ENCODE data around the gene OMG.

Gene OMG

GRCh38 chr17:31310886-31311285, 13.8 kb upstream of the OMG start:
- Histone ChIP-seq H3K4me2 (ENCODE audit: insufficient read depth, low read length) (peak overlapping the region; percentile 64), H3K9me3 (ENCODE audit: insufficient read depth, low read length, severe bottlenecking) (no peaks in the 10 kb centered on the region), H3K4me1 (ENCODE audit: insufficient read depth, low read length) (peaks cover 83% of the 10 kb centered on the region), H2AFZ (ENCODE audit: low read depth, low read length) (peak overlapping the region; percentile 74; the same call in 1 of the 2 replicates), H3K9ac (ENCODE audit: low read depth, low read length) (peak overlapping the region; percentile 64), H4K20me1 (ENCODE audit: insufficient read depth, low read length) (no peaks in the 10 kb centered on the region), H3K79me2 (ENCODE audit: insufficient read depth, low read length) (peaks cover 85% of the 10 kb centered on the region), H3K27ac (ENCODE audit: low read length) (peak overlapping the region; percentile 94), H3K27me3 (ENCODE audit: insufficient read depth, low read length, poor library complexity) (no peaks in the 10 kb centered on the region), H3K4me3 (ENCODE audit: low read depth in 1 of 2, low read length in 2 of 2) (peak overlapping the region; percentile 28 to 54; a peak in 3 of 4 replicates), H3K36me3 (ENCODE audit: insufficient read depth, low read length) (no peaks in the 10 kb centered on the region)
- DNase-seq (peak; percentile 51), ATAC-seq (ENCODE audit: insufficient read depth, low read depth) (peak; percentile 30; the same call in 2 of the 3 replicates)
- TF ChIP-seq EZH2 (IDR thresholded peaks at IDR 0.05; ENCODE audit: borderline replicate concordance, low read depth, low read length, severe bottlenecking): no peak
- TF ChIP-seq, protein P1, sequence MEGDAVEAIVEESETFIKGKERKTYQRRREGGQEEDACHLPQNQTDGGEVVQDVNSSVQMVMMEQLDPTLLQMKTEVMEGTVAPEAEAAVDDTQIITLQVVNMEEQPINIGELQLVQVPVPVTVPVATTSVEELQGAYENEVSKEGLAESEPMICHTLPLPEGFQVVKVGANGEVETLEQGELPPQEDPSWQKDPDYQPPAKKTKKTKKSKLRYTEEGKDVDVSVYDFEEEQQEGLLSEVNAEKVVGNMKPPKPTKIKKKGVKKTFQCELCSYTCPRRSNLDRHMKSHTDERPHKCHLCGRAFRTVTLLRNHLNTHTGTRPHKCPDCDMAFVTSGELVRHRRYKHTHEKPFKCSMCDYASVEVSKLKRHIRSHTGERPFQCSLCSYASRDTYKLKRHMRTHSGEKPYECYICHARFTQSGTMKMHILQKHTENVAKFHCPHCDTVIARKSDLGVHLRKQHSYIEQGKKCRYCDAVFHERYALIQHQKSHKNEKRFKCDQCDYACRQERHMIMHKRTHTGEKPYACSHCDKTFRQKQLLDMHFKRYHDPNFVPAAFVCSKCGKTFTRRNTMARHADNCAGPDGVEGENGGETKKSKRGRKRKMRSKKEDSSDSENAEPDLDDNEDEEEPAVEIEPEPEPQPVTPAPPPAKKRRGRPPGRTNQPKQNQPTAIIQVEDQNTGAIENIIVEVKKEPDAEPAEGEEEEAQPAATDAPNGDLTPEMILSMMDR (IDR thresholded peaks at IDR 0.05; ENCODE audit: borderline replicate concordance, extremely low read depth, low read length, poor library complexity, severe bottlenecking): no peak

DNA sequence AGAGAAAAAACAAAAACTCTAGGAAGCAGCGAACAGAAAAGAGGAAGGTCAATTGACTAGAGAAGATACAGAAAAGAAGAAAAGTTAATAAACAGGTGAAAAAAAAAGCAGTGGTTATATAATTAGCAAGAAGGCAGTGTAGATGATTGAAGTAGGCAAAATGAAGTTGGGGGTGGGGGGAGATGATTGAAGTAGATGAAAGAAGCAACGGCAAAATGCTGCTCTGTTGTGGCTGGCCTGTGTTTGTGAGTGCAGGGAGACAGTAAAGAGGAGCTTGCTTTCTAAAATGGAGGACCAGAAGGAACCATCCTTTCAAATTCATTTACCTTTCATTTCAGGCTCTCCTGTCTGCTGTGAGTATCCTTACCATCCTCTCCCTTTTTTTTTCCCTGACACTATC, 13.2 kb upstream of the OMG start:
- H3K9ac ChIP-seq (ENCODE audit: low read depth, low read length): peak overlapping the region; percentile 64
- peak overlapping the region; percentile 64 for H3K4me2 ChIP-seq (ENCODE audit: insufficient read depth, low read length)
- peak overlapping the region; percentile 94 for H3K27ac ChIP-seq (ENCODE audit: low read length)
- H3K4me3 ChIP-seq (ENCODE audit: low read depth in 1 of 2, low read length in 2 of 2): peak overlapping the region; percentile 28 to 54; a peak in 3 of 4 replicates
- H3K4me1 ChIP-seq (ENCODE audit: insufficient read depth, low read length): peaks cover 81% of the 10 kb centered on the region
- DNase-seq: peak; percentile 86
- H3K27me3 ChIP-seq (ENCODE audit: insufficient read depth, low read length, poor library complexity): no peaks in the 10 kb centered on the region
- H3K36me3 ChIP-seq (ENCODE audit: insufficient read depth, low read length): peaks cover 5% of the 10 kb centered on the region
- H3K9me3 ChIP-seq (ENCODE audit: insufficient read depth, low read length, severe bottlenecking): no peaks in the 10 kb centered on the region
- H2AFZ ChIP-seq (ENCODE audit: low read depth, low read length): peak overlapping the region; percentile 74
- no peaks in the 10 kb centered on the region for H4K20me1 ChIP-seq (ENCODE audit: insufficient read depth, low read length)
- peaks cover 84% of the 10 kb centered on the region for H3K79me2 ChIP-seq (ENCODE audit: insufficient read depth, low read length)
- peak; percentile 90 for ATAC-seq (ENCODE audit: insufficient read depth, low read depth)
- no peak for TF ChIP-seq EZH2 (IDR thresholded peaks at IDR 0.05; ENCODE audit: borderline replicate concordance, low read depth, low read length, severe bottlenecking)
- TF ChIP-seq, protein P1 (IDR thresholded peaks at IDR 0.05; ENCODE audit: borderline replicate concordance, extremely low read depth, low read length, poor library complexity, severe bottlenecking): no peak

- Histone ChIP-seq H2AFZ (ENCODE audit: low read depth, low read length) (peak overlapping the region; percentile 74), H3K4me1 (ENCODE audit: insufficient read depth, low read length) (peaks cover 77% of the 10 kb centered on the region), H3K27ac (ENCODE audit: low read length) (peak overlapping the region; percentile 94), H3K36me3 (ENCODE audit: insufficient read depth, low read length) (peaks cover 12% of the 10 kb centered on the region), H3K79me2 (ENCODE audit: insufficient read depth, low read length) (peaks cover 83% of the 10 kb centered on the region), H3K9ac (ENCODE audit: low read depth, low read length) (peak overlapping the region; percentile 64), H4K20me1 (ENCODE audit: insufficient read depth, low read length) (no peaks in the 10 kb centered on the region), H3K9me3 (ENCODE audit: insufficient read depth, low read length, severe bottlenecking) (no peaks in the 10 kb centered on the region), H3K27me3 (ENCODE audit: insufficient read depth, low read length, poor library complexity) (no peaks in the 10 kb centered on the region), H3K4me2 (ENCODE audit: insufficient read depth, low read length) (peak overlapping the region; percentile 64), H3K4me3 (ENCODE audit: low read depth in 1 of 2, low read length in 2 of 2) (peak overlapping the region in 1 of 2 experiments; percentile 54; a peak in 2 of 4 replicates)
- no peak for TF ChIP-seq EZH2 (IDR thresholded peaks at IDR 0.05; ENCODE audit: borderline replicate concordance, low read depth, low read length, severe bottlenecking)
- TF ChIP-seq, protein P1 (IDR thresholded peaks at IDR 0.05; ENCODE audit: borderline replicate concordance, extremely low read depth, low read length, poor library complexity, severe bottlenecking): no peak
- DNase-seq (no peak), ATAC-seq (ENCODE audit: insufficient read depth, low read depth) (no peak)
Measured at GRCh38 chr17:31309556-31309955, 12.5 kb upstream of the OMG start.

Measured in DND-41 (cell line).